GM21390 (cell line): Measurements from ENCODE around the gene FAM241A.

Experiments used
- ATAC-seq: cut with Tn5 transposase; IDR thresholded peaks from one replicate; pipeline ENCODE4 v1.9.1; 2021; ENCODE audit not compliant: unreplicated experiment

The FAM241A gene

DNA sequence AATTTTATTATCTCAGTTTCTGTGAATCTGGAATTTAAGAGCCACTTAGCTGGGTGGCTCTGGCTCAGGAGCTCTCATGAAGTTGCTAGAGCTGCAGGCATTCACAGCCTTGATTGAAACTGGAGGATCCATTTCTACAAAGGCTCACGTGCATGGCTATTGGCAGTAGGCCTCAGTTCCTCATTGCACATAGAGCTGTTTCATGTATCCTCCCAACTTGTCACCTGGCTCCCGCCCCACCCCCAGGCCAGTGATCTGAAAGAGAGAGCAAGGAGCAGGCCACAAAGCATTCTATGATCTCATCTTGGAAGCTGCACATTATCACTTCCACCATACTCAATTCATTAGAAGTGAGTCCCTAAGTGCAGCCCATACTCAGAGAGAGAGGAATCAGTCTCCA is 67.8 kb downstream of the FAM241A start:
- peak; percentile 73 for ATAC-seq

DNA sequence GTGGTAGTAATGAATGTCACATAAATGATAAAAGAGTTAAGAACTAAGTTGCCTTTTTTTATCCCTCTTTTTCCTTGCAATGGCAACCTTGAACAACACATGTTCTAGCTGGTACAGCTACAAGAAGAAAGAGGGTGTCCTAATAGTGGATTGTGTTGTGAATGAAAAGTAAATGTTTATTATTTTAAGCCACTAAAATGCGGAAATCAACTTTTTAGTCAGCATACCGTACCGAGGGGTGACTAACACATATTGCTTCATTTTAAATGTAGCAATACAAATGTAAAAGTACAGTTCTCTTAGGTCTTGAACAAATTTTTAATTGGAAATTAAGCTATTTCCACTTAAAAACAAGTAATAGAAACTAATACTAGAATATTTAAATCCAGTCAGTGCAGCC is 68.6 kb downstream of the FAM241A start:
- no peak for ATAC-seq

DNA sequence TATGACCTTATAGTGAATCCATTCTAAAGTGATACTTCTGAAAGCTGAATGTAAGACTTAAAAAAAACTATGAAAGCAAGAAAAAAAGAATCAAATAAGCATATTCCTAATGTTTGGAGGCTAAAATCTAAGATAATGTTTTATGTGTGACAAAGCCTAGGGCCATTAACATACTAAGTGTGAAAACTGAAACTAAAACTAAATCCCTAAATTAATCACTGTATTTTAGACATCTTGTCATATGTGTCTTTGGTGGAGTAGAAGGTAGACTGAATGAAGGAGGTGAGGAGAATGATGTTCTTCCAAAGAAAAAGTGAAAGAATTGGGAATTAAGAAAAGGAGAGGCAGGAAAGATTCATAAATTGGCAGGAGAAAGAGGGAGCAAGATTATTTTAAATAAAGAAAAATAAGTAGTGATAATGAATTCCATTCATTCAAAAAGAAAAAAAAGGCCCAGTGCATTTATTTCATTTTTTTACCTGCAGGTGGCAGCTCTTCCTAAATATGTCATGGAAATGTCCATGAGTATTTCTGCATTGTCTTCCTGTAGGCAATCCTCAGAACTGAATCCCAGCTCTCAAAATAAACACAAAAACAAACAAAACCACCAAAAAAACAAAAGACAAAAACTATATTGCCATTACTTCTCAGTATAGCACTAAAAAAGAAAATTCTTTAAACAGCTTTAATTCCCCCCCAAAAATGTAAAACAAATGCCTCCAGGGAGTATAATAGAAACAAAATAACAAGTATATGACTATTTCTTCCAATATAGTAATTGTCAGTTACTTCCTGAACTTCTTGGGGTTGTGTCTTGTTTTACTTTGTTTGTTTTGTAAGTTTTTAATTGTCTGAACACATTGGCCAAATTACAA is 69.4 kb downstream of the FAM241A start:
- peak; percentile 43 for ATAC-seq

- ATAC-seq, result no peak
Observed at GRCh38 chr4:112219826-112220366, 74.6 kb downstream of the FAM241A start.

GRCh38 chr4:112222219-112222955 is 77.1 kb downstream of the FAM241A start:
- no peak for ATAC-seq

GRCh38 chr4:112225157-112225556 is 79.9 kb downstream of the FAM241A start:
- no peak for ATAC-seq

GRCh38 chr4:112230879-112231778 is 85.9 kb downstream of the FAM241A start:
- peak; percentile 82 for ATAC-seq

GRCh38 chr4:112231779-112232713 is 86.8 kb downstream of the FAM241A start, which contains the start of gene AP1AR:
Gene AP1AR, plus strand, starts transcription at chr4:112231787. Its CDS starts 305 bp downstream, at chr4:112232092.
- ATAC-seq, result peak; percentile 68

DNA sequence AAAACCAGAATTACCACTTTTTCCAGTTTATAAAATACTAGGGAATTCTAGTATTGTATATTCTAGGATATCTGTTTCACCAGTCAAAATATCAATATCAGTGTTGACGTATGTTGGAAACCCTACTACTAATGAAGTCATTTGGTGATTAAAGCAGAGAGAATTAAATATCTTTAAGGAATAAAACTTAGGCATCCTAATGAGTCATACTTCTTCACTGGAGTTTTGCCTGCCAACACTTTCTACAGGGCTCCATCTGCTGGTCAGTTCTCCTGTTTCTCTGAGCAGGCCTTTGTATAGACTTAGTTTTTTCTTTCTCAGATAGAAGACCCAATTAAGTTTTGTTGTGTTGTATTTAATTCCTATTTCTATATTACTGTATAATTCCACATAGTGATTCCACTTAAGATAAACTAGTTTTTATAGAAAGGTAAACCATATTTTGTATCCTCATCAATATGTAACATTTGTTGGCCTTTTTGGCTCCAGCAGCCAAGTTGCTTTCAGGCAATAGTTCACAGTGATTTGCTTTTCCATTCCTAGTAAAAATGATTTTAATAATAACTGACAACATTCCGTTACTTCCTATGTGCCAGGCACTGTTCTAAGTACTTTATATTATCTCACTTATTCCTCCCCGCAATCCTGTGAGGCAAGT is 89.8 kb downstream of the FAM241A start:
- ATAC-seq, result no peak

GRCh38 chr4:112236040-112236439 is 90.8 kb downstream of the FAM241A start:
- ATAC-seq, result no peak

- ATAC-seq, result no peak
Observed at GRCh38 chr4:112238833-112239232, 93.6 kb downstream of the FAM241A start.
